LoVo (cell line): ENCODE measurements around the gene DKC1.
"Not testable (repeated sequence)": the region's sequence is repeated elsewhere in the genome, so short reads cannot be mapped to it uniquely, and the experiment has no call there.

Source experiments
- DNase-seq: peaks from one replicate; pipeline ENCODE4 v3.0.0-alpha.2; 2016; ENCODE audit warnings: low spot score

The DKC1 gene

GRCh38 chrX:154819771-154820341 lies 57.2 kb downstream of the DKC1 start:
- no peak for DNase-seq

- no peak for DNase-seq
Observed at GRCh38 chrX:154821523-154821922, 58.9 kb downstream of the DKC1 start.

- DNase-seq, result no peak
Observed at GRCh38 chrX:154822029-154822428, 59.4 kb downstream of the DKC1 start.

GRCh38 chrX:154824638-154825037 lies 62.0 kb downstream of the DKC1 start:
- no peak for DNase-seq

GRCh38 chrX:154825586-154825985 lies 62.9 kb downstream of the DKC1 start:
- not testable (repeated sequence) for DNase-seq
